NOMO-1 (cell line): Measurements from ENCODE around the gene CADM2.

Experiments
- DNase-seq, 2 experiments: peaks; one replicate each; lab custom pipeline; 2025; ENCODE audit not compliant: unreplicated experiment in 2 of 2; lab: John Stamatoyannopoulos, UW

Gene CADM2

DNA sequence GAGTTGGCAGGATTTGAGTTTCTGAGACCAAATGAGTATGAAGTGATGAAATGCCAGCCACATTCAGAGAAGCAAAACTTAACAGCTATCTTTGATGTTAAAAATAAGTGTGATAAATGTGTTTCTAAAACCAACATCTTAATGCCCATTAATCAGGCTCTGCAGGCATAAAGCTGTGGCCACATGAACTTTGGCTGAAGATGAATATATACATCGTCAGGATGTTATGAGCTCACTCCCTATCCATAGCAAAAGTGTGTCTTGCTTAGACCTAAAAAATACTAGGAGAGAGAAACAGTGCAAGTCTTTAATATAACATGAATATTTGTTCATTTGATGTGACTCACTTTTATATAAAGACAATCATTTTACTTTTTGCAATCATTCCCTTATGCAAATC lies 218.0 kb downstream of the CADM2 start:
- DNase-seq, result no peak

DNA sequence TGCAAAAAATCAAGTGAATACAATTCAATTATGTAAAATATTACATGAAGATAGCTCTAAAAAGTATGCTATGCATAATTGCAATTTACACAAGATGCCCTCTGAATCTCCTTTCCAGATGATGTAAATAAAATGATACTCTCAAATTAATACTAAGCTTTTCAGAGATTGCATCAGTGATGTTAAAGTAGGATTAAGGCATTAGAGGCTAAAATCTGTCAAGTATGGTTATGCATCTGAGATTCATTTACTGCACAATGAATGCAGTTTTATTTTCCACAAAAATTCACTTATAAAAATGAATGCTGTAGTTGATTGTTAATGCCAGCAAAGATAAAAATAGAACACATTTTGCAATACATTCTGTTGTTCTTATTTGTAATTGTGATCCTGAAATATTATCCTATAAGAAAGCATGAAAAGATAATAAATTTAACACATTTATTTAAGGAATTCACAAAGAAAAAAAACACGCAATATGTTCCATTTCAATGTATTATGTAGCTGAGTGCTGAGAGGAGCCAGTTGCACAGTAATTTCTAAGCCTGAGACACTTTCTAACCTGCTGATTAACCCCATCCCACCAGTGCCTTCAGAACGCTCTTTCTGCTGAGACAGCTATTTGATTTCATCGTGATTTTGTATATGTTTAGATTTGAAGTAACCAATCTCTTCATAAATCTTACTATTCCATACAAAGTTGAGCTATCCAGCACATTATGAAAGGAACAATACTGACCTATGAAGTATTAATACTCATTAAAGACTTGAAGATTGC lies 224.4 kb downstream of the CADM2 start:
- no peak for DNase-seq

DNA sequence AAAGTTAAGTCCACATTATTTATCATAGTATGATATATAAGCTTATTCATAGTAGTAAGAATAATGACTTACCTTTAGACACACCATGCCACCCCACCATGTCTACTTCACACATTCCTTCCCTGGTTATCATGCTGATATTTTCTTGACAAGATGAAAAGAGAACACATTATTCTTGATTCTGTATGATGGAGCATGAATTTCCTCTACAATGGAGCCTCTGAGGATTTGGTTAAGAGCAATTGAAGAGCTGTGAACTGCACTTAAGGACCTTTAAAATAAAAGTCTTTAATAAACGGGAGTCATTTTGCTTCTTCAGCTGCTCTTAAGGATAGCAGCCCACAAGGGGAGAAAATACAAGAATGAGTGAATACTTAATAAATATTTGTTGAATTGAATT lies 226.7 kb downstream of the CADM2 start:
- DNase-seq, result no peak

DNA sequence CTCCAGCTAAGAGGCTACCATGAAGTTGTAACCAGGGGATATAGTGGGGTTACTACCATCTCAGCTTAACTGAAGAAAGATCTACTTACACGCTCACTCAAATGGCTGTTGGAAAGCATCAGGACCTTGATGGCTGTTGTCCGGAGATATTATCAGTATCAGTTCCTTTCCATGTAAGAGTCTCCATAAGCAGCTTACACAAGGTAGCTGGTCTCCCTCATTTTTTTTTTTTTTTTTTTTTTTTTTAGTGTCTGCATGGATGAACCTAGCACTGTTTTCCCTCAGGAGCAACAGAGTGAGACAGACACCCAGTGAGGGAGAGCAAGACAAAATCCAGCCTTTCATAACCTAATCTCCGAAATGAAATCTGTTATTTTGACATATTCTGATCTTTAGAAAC lies 230.9 kb downstream of the CADM2 start:
- no peak for DNase-seq

DNA sequence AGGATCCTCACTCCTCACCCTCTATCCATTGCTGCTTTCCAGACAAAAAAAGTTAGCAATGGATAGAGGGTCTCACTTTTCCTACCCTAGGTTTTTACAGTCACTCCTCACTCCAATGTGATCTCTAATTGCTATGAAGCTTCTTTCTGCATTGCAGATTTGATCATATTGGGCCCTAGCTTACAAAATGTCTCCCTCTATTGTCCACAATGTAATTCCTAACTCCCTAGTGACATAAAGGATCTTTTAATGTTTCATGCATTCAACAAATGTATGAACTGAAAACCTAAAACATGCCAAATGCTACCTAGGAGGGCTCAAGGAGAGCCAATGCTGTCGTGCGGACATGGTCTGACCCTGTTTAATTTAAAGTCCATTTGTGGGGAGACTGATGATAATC lies 234.8 kb downstream of the CADM2 start:
- no peak for DNase-seq

DNA sequence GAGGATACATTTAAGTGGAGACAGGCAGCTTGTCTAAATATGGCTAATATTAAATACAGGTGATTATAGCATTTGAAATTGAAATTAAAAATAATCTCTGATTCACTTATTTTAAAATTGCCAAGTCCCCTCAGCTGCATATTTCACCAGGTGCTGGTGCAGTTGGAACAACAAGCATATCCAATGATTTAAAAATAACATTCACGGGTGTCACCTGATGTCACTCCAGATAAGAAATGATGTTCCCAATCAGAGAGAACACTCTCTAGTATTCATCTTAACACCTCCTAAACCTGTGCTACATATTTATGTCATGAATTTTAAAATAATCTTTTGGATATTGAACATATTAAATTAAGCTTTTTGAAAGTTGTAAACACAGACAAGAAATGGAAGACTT lies 249.9 kb downstream of the CADM2 start:
- no peak for DNase-seq

DNA sequence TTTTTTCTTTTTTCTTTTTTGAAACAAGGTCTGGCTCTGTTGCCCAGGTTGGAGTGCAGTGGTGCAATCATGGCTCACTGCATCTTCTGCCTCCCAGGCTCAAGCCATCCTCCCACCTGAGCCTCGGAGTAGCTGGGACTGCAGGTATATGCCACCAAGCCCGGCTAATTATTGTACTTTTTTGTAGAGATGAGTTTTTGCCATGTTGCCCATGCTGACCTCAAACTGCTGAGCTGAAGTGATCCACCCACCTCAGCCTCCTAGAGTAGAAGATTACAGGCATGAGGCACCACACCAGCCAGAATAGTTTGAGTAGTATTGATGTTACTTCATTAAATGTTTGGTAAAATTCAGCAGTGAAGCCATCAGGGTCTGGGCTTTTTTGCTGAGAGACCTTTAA lies 251.8 kb downstream of the CADM2 start:
- DNase-seq, result no peak

DNA sequence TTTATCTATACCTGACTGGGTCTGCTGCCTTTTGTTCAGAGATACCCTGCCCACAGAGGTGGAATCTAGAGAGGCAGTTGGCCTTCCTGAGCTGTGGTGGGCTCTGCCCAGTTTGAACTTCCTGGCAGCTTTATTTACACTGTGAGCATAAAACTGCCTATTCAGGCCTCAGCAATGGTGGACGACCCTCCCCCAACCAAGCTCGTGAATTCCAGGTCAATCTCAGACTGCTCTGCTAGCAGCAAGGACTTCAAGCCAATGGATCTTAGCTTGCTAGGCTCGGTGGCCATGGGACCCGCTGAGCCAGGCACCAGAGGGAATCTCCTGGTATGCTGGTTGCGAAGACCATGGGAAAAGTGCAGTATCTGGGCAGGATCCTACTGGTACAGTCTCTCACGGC lies 270.2 kb downstream of the CADM2 start:
- DNase-seq, result no peak

DNA sequence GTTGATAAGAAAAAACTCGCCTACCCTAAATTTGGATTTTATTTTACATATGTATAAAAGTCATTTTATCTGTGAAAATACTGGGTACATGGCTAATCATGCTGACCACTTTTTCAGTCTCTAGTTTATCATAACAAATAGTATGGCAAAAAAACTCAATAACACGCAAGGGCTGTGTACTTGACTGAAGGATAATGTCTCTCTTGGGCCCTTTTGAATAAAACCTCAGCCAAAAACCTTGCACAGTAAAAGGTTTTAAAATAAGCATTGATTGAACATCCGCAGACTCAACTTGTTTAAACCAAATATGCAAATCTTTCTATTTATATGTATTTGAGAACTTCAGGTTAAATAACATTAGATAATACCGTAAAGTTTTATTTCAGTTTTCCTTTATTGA lies 285.3 kb downstream of the CADM2 start:
- DNase-seq, result no peak

DNA sequence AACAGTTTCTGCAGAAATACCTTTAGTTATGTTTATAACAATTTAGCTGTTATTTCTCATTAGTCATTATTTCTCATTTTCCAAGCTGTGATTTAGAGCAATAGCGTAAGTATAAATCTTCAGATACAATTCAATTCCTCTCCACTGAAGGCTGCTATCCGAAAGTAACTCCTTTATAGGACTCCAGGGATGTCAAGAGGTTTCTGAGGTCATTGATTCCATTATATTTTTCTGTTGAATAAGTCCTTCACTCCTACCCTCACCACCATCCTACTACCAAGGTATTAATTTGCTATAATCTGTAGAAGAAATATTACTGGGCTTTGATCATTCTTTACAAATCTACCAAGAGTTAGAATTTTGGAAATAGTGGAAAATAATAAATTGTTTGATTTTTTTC lies 285.7 kb downstream of the CADM2 start:
- no peak for DNase-seq

DNA sequence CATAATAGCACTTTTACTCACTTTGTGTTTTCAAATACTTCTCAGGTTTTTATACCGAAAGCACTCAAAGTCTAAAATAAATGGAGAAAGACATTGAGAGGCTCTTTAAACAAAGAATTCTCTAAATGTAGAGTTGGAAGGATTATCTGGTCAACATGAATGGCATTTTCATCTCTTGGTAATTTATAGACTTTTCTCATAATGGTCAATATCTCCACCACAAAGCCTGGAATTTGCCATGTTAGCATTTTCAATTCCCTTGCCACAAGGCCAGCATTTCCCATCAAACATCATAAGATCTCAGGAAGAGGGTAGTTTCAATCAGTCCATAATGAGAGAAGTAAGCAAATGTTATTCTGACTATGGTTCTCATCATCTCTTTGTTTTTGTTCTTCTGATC lies 293.0 kb downstream of the CADM2 start:
- no peak for DNase-seq

DNA sequence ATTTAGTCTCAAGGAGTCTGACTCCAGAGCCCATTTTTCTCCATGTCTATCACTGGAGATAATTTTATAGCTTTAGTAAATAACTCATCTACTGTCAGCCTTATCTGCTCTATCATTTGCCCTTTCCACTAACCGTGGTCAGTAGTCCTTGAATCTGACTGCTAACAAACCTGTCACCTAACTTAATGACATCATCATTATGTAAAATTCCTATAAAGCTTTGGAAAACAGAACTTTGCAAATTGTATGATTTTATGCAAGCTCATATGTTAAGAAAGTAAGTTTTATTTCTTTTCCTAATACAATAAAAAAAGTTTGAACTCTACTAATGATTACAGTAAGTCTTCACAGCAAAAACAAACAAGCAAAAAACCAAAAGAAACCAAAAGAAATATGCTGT lies 293.9 kb downstream of the CADM2 start:
- DNase-seq, result no peak

DNA sequence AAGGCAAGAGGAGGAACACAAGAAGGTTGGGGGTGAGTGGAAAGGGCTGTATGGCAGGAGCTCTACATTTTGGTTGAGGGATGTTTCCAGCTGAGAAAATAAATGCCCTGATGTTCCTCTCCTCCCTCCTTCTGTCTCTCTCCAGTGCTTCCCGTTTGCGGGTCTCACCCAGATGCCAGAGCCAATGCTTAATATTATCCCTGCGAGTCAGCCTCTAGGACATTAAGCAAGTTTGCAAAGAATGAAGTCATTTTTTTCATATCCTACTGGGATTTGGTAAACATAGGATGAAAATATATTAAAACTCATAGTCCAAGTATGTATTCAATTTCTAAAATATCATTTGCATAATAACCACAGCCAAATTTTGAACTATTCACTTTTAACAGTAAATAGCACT lies 295.9 kb downstream of the CADM2 start:
- DNase-seq, result no peak

DNA sequence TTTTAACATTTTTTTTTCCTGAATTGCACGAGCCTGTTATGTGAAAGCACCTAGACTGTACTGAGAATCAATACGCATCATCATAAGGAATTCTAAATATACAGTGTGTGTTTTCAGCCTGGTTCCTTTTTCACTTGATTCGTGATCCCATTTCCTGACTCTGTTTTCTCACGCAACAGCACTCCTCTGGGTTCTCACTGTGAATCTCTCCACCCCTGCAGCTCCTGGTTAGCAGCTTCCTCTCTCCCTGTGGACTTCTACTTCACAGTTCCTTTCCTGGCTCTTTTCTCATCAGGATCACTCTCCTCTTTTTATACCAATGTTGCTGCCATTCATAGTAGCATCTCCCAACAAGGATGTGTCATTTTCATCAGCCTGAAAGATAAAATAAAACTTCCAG lies 297.2 kb downstream of the CADM2 start:
- DNase-seq, result no peak

DNA sequence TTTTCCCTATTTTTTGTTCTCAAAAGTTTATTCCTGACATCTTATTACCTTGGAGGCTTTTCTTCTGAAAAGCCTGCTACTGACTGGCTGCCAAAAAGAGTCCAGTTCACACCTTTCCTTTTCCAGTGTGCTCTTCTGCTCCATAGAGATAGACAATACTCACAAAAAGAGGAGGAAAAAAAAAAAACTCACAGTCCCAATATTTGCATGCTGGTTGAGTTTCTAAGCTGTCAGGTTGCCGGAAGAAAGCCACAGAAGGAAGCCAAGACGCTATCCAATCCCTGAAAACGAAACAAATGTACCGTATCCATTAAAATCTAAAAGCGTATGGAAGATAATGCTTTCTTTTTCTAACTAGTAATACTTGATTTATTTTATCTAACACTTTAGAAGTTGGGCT lies 299.5 kb downstream of the CADM2 start:
- no peak for DNase-seq

DNA sequence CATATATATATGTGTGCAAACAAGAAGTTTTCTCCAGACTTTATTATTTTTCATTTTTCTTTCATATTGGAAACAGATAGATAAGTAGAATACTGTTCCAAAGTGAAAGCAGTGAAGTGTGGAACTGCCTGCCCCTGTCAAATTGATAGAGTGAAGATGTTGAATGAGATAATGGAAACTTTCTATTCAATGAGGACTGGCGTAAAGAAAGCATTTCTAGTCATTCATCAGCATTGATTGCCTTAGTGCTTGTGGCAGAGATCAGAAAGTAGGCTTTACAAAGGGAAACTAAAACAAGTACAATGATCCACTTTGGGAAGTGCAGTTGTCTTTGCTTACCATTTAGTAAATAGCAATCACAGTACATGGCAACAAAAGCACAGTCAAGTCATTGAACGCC lies 300.0 kb downstream of the CADM2 start:
- DNase-seq, result no peak

DNA sequence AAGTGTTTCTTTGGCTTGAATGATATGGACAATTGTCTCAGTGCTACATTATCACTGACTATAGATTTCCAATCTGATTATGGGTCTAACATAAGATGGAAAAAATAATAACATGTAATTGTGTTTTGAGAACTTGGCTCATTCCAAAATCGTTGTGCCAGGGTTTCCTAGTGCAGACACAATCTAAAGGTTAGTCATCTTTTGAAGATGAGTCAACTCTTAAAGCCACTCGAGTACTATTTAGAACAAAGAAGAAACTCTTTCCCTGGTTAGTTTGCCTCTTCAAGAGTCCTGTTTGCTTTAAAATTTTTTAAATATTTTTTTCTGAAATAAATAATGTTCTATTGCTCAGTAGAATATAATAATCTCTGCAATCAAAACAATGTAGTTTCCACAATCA lies 301.0 kb downstream of the CADM2 start:
- no peak for DNase-seq

DNA sequence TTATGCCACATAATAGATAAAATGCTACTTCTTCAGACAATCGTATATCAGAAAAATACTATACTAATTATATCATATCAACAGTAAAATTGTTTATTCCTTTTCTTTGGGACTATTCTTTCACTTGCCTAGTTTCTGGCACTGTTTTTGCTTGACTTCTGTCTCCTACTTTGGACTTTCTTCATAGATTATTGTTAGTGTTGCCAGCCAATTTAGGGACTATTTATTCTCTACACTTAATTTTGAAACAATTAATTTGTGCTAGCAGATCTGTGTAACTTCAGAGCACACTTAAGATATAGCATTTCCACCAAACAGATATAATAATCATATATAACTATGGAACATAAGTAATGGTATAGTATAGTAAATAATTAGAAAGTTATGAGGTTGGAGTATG lies 305.6 kb downstream of the CADM2 start:
- no peak for DNase-seq

DNA sequence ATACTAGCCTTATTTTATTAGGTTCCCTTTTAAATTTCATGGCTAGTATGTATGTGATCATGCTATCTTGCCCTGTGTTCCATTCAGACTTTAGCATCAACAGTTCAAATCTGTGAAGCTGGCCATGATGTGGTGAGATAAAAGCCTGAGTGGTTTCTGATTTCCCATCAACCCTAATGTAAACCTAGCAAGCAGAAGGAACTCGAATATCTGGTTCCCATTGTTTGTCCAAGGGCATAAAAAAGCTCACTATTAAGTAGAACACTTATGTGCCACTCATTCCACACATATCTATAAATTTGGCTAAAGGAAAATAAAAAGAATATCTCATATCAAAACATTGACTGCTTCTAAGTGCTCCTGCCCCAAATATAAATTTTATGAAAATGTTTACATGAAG lies 311.7 kb downstream of the CADM2 start:
- no peak for DNase-seq

DNA sequence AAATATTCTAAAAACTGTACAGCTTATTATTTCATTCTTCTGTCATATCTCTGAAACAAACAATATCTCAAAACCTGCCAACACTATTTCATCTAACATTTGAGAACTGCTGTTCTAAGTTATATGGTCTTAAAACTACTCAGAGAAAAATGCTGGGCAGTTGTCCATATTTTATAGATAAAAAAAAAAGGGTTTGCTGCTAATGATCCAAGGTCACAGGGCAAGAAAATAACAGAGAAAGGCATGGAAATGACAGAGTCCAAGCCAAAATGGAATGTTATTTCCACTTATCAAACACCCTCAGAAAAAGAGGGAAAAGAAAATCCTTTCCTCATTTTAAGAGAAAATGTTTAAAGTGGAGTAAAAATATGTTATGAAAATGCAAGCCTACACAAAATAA lies 313.1 kb downstream of the CADM2 start:
- DNase-seq, result no peak

DNA sequence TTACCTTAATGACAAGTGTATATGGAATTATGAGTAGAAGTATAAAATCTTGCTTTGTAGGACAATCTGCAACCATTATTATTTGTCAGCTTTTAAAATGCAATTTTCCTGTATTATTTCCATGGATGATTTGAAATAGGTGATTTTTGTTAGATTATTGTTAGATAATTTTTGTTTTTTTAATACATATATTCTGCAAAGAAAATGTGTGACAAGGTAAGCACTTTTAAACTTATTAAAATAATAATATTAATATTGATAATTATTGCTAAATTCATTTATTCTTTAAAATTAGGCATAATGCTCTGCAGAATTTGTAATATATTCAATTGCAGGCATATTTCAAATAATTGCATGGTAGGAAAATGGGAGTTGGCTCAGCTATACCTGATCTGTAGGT lies 329.5 kb downstream of the CADM2 start:
- DNase-seq, result no peak

DNA sequence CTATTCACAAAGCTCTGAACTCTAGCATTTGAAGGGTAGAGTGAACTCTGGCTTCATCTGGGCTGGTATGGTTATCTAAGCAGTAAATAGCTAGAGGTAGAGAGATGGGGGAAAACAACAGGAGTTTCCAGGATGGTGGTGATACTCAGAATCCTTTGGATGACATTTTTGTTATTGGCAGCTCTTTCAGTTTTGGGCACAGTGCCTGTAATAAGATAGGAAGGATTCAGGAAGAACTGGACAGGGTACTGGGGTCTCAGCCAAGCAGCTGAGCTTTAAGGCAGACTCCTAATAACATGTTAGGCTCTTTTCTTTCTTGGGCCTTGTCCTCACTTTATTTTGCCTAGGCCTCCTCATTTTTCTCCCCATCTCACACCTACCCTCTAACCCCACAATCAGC lies 338.5 kb downstream of the CADM2 start:
- no peak for DNase-seq

DNA sequence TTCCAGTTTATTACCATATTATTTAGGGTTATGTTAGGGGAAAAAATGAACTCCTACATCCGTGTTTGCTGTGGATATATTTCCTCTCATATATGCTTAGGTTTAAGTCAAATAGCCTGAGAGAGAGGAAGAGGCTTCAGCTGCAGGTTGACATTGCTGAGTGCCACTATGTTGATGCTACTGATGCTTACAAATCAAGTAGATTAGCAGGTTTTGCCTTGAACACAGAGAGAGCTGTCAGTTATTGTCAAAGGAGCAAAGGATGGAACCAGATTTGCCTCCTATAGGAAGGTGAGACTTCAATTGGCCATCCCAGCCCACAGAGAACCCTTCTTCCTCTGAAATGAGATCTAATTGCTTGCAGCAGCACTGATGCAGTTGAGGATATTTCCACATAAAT lies 339.2 kb downstream of the CADM2 start:
- no peak for DNase-seq
